Measurements from ENCODE around the gene DYRK4.
"Not testable (repeated sequence)": the region's sequence is repeated elsewhere in the genome, so short reads cannot be mapped to it uniquely, and the experiment has no call there.

GRCh38 chr12:4523443-4523842 lies 38.6 kb upstream of the DYRK4 start:
- TF ChIP-seq CTCF, POLR2AphosphoS5, POLR2A (IDR thresholded peaks at IDR 0.05): not testable (repeated sequence)

Data from breast epithelium (tissue), 3 donors.